HL-60 (cell line): ENCODE results near the gene LRP1B.

ENCODE experiments used
- DNase-seq, 2 experiments: peaks; one replicate each; pipeline ENCODE4 v3.0.0-alpha.2; 2010 to 2020; ENCODE audit warnings: low read depth in 1 of 2, low spot score in 1 of 2
- H3K27ac ChIP-seq: fragments of 250-450 bp; sonication (Bioruptor Pico); replicated peaks from 2 replicates; pipeline ENCODE4 v1.5.1; 2020; ENCODE audit warnings: mild to moderate bottlenecking, moderate library complexity
- H3K27me3 ChIP-seq: fragments of 250-450 bp; sonication (Bioruptor Pico); 2 replicates; pipeline ENCODE4 v1.5.1; 2021; ENCODE audit warnings: mild to moderate bottlenecking, moderate library complexity; ENCODE audit not compliant: insufficient read depth, poor library complexity, severe bottlenecking
- H3K4me3 ChIP-seq: replicated peaks from 2 replicates; pipeline ENCODE4 v1.5.1; 2011; ENCODE audit warnings: mild to moderate bottlenecking, control low read depth, low read length; ENCODE audit not compliant: insufficient read depth
- CTCF ChIP-seq: IDR thresholded peaks from one replicate; pipeline ENCODE4 v1.5.1; 2011; ENCODE audit warnings: low read length, control low read depth, inconsistent platforms; ENCODE audit not compliant: insufficient read depth
- GABPA ChIP-seq: IDR thresholded peaks from 2 replicates; pipeline ENCODE4 v1.6.1; 2012; ENCODE audit warnings: low read depth
- POLR2AphosphoS5 ChIP-seq: IDR thresholded peaks from 2 replicates; pipeline ENCODE4 v1.6.1; 2012; ENCODE audit warnings: low read depth
- REST ChIP-seq: IDR thresholded peaks from 2 replicates; pipeline ENCODE4 v1.6.1; 2012; ENCODE audit warnings: low read depth; ENCODE audit not compliant: insufficient replicate concordance
- SPI1 ChIP-seq: IDR thresholded peaks from 2 replicates; pipeline ENCODE4 v1.6.1; 2012; ENCODE audit warnings: low read depth, mild to moderate bottlenecking, borderline replicate concordance

Gene LRP1B

GRCh38 chr2:141701618-141702017 lies 429.2 kb downstream of the LRP1B start:
- no peak overlapping the region for H3K27ac ChIP-seq
- H3K4me3 ChIP-seq: no peak overlapping the region
- TF ChIP-seq CTCF (no peak), GABPA (no peak), POLR2AphosphoS5 (no peak), SPI1 (no peak)
- no peaks in the 10 kb centered on the region for H3K27me3 ChIP-seq
- DNase-seq: no peak

- Histone ChIP-seq H3K27me3 (no peaks in the 10 kb centered on the region), H3K27ac (no peak overlapping the region), H3K4me3 (no peak overlapping the region)
- no peak for DNase-seq
- TF ChIP-seq CTCF (no peak), POLR2AphosphoS5 (no peak), REST (no peak), GABPA (no peak), SPI1 (no peak)
Observed at GRCh38 chr2:141699573-141699972, 431.2 kb downstream of the LRP1B start.

GRCh38 chr2:141698500-141698899 lies 432.3 kb downstream of the LRP1B start:
- no peak for DNase-seq
- no peak overlapping the region for H3K27ac ChIP-seq
- H3K4me3 ChIP-seq: no peak overlapping the region
- no peak for TF ChIP-seq GABPA
- no peaks in the 10 kb centered on the region for H3K27me3 ChIP-seq

- no peaks in the 10 kb centered on the region for H3K27me3 ChIP-seq
- DNase-seq: no peak
- no peak overlapping the region for H3K4me3 ChIP-seq
- H3K27ac ChIP-seq: no peak overlapping the region
- TF ChIP-seq POLR2AphosphoS5 (no peak), REST (no peak), SPI1 (no peak), CTCF (no peak), GABPA (no peak)
Observed at GRCh38 chr2:141697035-141697434, 433.8 kb downstream of the LRP1B start.
